AG04450 (cell line): Measurements from ENCODE around the gene CACNA2D2. TPM values are rescaled to one million over a fixed set of nuclear protein-coding genes. Genes with fewer than 3 reads are reported as not detected.

Experiments used
- CTCF ChIA-PET: fragments of 300-600, 350-600 bp; formaldehyde crosslinking; extraction: SDS; loops from one replicate; lab custom pipeline; 2022; ENCODE audit warnings: antibody characterized with exemption, inconsistent platforms; lab: Charles Lee
- POLR2A ChIA-PET: fragments of 350-600 bp; formaldehyde crosslinking; extraction: SDS; loops from one replicate; lab custom pipeline; 2021; ENCODE audit warnings: antibody characterized with exemption, inconsistent platforms; lab: Yijun Ruan, JAX
- DNase-seq: peaks from one replicate; pipeline ENCODE4 v3.0.0-alpha.2; 2011; ENCODE audit warnings: low read depth, low spot score
- H3K27ac ChIP-seq: one replicate; pipeline ENCODE4 v1.5.1; 2012; ENCODE audit warnings: low read depth, low read length, control low read depth
- H3K27me3 ChIP-seq: one replicate; pipeline ENCODE4 v1.6.0; 2012; ENCODE audit warnings: low read length; ENCODE audit not compliant: control insufficient read depth, insufficient read depth
- H3K4me3 ChIP-seq: 2 replicates; pipeline ENCODE4 v1.5.1; 2011; ENCODE audit warnings: mild to moderate bottlenecking, low read depth, low read length, control low read depth
- H3K9me3 ChIP-seq: 2 replicates; pipeline ENCODE4 v1.5.1; 2012; ENCODE audit warnings: low read length; ENCODE audit not compliant: control insufficient read depth, insufficient read depth
- polyA plus RNA-seq: library from polyadenylated mRNA; depleted of rRNA; stranded (reverse); fragments of >200 nt; gene quantifications from 2 replicates; pipeline ENCODE4 v1.2.3, GENCODE V29; 2011
- TF ChIP-seq, protein P1 (sequence below): IDR thresholded peaks from 2 replicates; pipeline ENCODE4 v1.5.1; 2011; ENCODE audit warnings: low read depth, low read length, control low read depth, inconsistent platforms

Gene CACNA2D2
- polyA plus RNA-seq, 1 experiment, result 0.09 TPM

DNA sequence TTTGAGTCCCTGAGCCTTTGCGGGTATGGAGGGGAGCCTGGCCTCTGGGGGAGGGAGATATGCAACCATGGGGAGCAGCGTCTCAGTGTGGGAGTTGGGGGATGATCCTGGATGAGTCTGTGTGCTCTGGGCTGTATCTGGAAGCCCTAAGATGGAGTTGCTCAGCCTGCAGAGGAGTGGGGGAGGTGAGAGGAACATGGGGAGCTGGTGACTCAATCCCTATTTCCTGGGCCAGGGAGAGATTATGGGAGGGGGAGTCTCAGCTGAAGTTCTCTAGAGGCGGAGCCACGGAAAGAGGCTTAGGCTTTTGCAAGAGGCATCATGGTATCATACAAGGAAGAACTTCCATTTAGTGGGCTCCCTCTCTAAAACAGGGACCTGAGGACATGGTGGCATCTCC is 84.6 kb downstream of the CACNA2D2 start:
- ChIA-PET POLR2A (no interaction called here), CTCF (no interaction called here)
- peaks cover 19% of the 10 kb centered on the region for H3K27me3 ChIP-seq
- H3K27ac ChIP-seq, result no peak overlapping the region
- TF ChIP-seq, protein P1, sequence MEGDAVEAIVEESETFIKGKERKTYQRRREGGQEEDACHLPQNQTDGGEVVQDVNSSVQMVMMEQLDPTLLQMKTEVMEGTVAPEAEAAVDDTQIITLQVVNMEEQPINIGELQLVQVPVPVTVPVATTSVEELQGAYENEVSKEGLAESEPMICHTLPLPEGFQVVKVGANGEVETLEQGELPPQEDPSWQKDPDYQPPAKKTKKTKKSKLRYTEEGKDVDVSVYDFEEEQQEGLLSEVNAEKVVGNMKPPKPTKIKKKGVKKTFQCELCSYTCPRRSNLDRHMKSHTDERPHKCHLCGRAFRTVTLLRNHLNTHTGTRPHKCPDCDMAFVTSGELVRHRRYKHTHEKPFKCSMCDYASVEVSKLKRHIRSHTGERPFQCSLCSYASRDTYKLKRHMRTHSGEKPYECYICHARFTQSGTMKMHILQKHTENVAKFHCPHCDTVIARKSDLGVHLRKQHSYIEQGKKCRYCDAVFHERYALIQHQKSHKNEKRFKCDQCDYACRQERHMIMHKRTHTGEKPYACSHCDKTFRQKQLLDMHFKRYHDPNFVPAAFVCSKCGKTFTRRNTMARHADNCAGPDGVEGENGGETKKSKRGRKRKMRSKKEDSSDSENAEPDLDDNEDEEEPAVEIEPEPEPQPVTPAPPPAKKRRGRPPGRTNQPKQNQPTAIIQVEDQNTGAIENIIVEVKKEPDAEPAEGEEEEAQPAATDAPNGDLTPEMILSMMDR, result no peak
- H3K4me3 ChIP-seq, result no peak overlapping the region
- no peaks in the 10 kb centered on the region; the same call in 1 of the 2 replicates for H3K9me3 ChIP-seq
- no peak for DNase-seq

DNA sequence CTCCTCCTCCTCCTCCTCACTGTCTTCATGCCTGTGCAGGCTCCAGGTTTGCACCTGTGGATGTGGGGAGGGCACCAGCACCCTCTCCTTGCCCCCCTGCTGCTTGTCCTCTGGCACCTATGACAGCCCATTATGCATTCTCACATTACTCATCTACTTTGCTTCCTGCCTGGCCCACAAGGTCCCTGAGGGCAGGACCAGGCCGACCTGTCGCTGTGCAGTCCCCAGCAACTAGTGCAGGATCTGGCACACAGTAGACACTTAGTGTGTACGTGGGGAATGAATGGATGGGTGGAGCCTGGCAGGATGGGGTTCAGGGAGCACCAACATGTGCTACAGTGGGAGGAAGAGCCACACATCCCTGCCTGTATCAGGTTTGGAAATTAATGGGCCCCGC is 85.8 kb downstream of the CACNA2D2 start:
- ChIA-PET POLR2A (no interaction called here), CTCF (no interaction called here)
- Histone ChIP-seq H3K9me3 (no peaks in the 10 kb centered on the region; the same call in 1 of the 2 replicates), H3K27me3 (peaks cover 13% of the 10 kb centered on the region), H3K4me3 (no peak overlapping the region), H3K27ac (no peak overlapping the region)
- no peak for DNase-seq
- TF ChIP-seq, protein P1, result no peak

GRCh38 chr3:50416736-50417636 is 86.4 kb downstream of the CACNA2D2 start:
- Histone ChIP-seq H3K27me3 (peaks cover 11% of the 10 kb centered on the region), H3K27ac (no peak overlapping the region), H3K9me3 (no peaks in the 10 kb centered on the region; the same call in 1 of the 2 replicates), H3K4me3 (no peak overlapping the region)
- no peak for DNase-seq
- ChIA-PET POLR2A (no interaction called here), CTCF (no interaction called here)
- TF ChIP-seq, protein P1, result no peak

DNA sequence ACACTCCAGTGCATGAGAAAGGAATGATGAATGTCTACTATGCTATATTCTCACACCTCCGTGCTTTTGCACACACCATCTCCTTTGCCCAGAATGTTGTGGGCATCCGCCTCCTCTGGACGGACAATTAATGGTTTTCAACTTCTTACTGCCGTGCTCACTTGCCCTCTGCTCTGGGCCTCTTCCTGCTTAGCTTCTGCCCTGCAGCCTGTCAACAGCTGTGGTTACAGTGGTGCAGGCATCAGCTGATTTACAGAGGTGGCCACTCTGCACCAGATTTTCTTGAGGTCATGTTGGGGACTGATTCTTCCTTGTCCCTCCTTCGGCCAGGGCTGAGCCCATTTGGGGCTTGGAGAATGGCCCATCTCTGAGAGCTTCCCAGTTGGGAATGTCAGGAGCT is 87.6 kb downstream of the CACNA2D2 start:
- Histone ChIP-seq H3K27ac (no peak overlapping the region), H3K4me3 (no peak overlapping the region), H3K27me3 (peaks cover 11% of the 10 kb centered on the region), H3K9me3 (no peaks in the 10 kb centered on the region; the same call in 1 of the 2 replicates)
- TF ChIP-seq, protein P1, result no peak
- DNase-seq, result no peak
- POLR2A ChIA-PET, result no interaction called here
- CTCF ChIA-PET, result no interaction called here

- Histone ChIP-seq H3K4me3 (no peak overlapping the region), H3K9me3 (no peaks in the 10 kb centered on the region; the same call in 1 of the 2 replicates), H3K27me3 (peaks cover 15% of the 10 kb centered on the region), H3K27ac (no peak overlapping the region)
- POLR2A ChIA-PET, result no interaction called here
- CTCF ChIA-PET, result no interaction called here
- no peak for DNase-seq
- TF ChIP-seq, protein P1, result no peak; the same call in 1 of the 2 replicates
Measured at GRCh38 chr3:50415061-50415460, 88.4 kb downstream of the CACNA2D2 start.
